ENCODE results near the gene CSH2. TPM values are rescaled to one million over a fixed set of nuclear protein-coding genes. Genes with fewer than 3 reads are reported as not detected.

The CSH2 gene
- total and polyA plus RNA-seq, 9 of the 15 experiments (the other 6 are each of a cell fraction or from before 2014, with no cell fraction given), result not detected

DNA sequence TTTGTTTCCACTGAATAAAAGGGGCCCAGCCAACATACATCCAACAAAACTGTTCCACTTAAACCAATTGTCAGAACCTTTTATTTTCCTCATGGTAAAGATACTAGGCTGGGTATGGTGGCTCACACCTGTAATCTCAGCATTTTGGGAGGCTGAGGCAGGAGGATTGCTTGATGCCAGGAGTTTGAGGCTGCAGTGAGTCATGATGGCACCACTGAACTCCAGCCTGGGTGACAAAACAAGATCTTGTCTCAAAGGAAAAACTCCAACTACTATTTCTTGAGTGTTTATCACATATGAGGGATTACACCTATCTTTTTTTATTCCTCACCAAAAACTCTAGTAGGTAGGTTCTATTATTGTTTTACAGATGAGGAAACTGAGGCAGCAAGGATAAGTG, 50.9 kb downstream of the CSH2 start:
- no peak for FAIRE-seq
- DNase-seq (ENCODE audit: extremely low read depth in 1 of 4, low spot score in 3 of 4), result no peak
- in situ Hi-C loops (cut with MboI), result no loop called here
- CTCF ChIA-PET (ENCODE audit: low intra/inter-chr PET ratio), result no interaction called here
- Histone ChIP-seq H3K4me3 (no peak overlapping the region), H2AFZ (ENCODE audit: low read depth, low read length) (no peak overlapping the region), H3K9me1 (ENCODE audit: control insufficient read depth, insufficient read depth, low read length) (no peaks in the 10 kb centered on the region), H3K27ac (ENCODE audit: extremely low read depth, low read depth, low read length) (no peak overlapping the region), H3K4me1 (replicated peaks in 1 of 2; ENCODE audit: control insufficient read depth in 2 of 2, insufficient read depth in 2 of 2, low read length in 2 of 2) (peaks cover 0 to 5% of the 10 kb centered on the region in 2 experiments; a peak in 3 of 5 replicates), H3K27me3 (ENCODE audit: control insufficient read depth in 2 of 2, insufficient read depth in 2 of 2, low read length in 2 of 2) (no peaks in the 10 kb centered on the region), H3K4me2 (ENCODE audit: insufficient read depth, low read length) (no peak overlapping the region), H3K36me3 (ENCODE audit: control insufficient read depth, insufficient read depth, low read length) (peaks cover 84% of the 10 kb centered on the region), H3K79me2 (ENCODE audit: control insufficient read depth, insufficient read depth, low read length) (peaks cover 23% of the 10 kb centered on the region), H4K20me1 (replicated peaks; ENCODE audit: control insufficient read depth, insufficient read depth, low read length) (peaks cover 6% of the 10 kb centered on the region; the same call in 1 of the 2 replicates), H3K9me3 (replicated peaks; ENCODE audit: control insufficient read depth, insufficient read depth, low read depth, low read length) (no peaks in the 10 kb centered on the region), H3K9ac (ENCODE audit: insufficient read depth in 1 of 2, low read depth in 2 of 2, low read length in 2 of 2) (no peak overlapping the region)
- POLR2A ChIA-PET, result interaction anchor here (0.5 to 2.0 kb wide), 3 partner anchors 11 to 386 kb away, joined by 4 to 5 read pairs (median 5); no protein-coding TSS in a partner anchor
- intact Hi-C loops (cut with micrococcal nuclease), result no loop called here
- no TSS peak for BruUV-seq (replicated peaks)
- TF ChIP-seq RBM25 (IDR thresholded peaks at IDR 0.05; ENCODE audit: low read depth, low read length, severe bottlenecking) (peak; percentile 3), POLR2A (conservative IDR thresholded peaks at IDR 0.05) (no peak)
- no peak for ATAC-seq

Small RNA genes within 50 kb of the gene (small RNA-seq; reads per million reads assigned to genes)
- gene AC040958.1, result not detected
- gene AC127029.1, result not detected
- gene GH1, result not detected

Other genes starting within 250 kb of the CSH2 start
Only the 7 nearest of the 15 such genes appear.
- gene PSMC5, start 46.2 kb downstream of the CSH2 start, total RNA-seq (2014; rRNA removed), result 89.2 and 115 TPM in 2 replicates
- 106 and 108 TPM in 2 replicates for gene PSMC5, start 46.2 kb downstream of the CSH2 start, total RNA-seq (2014; rRNA removed; fragmentation: Illumina TruSeq; extraction: Trizol)
- gene PSMC5, start 46.2 kb downstream of the CSH2 start, total RNA-seq (2015; rRNA removed; fragmentation: Illumina TruSeq; extraction: Trizol), result 110 and 114 TPM in 2 replicates
- 140 and 161 TPM in 2 replicates for gene PSMC5, start 46.2 kb downstream of the CSH2 start, total RNA-seq (2021)
- 138 and 200 TPM in 2 replicates for gene PSMC5, start 46.2 kb downstream of the CSH2 start, polyA plus RNA-seq (2011; rRNA removed)
- gene PSMC5, start 46.2 kb downstream of the CSH2 start, polyA plus RNA-seq (2014; fragmentation: Illumina TruSeq; extraction: Trizol), result 181 and 184 TPM in 2 replicates
- 100 to 1,000 TPM; 159 to 393 TPM for gene PSMC5, start 46.2 kb downstream of the CSH2 start, polyA plus RNA-seq (2014; fragmentation: Nextera tagmentation; extraction: Ambion mirVana)
- gene PSMC5, start 46.2 kb downstream of the CSH2 start, polyA plus RNA-seq (2014; rRNA removed), result 247 and 261 TPM in 2 replicates
- gene FTSJ3, start 46.0 kb downstream of the CSH2 start, total RNA-seq (2014; rRNA removed), result 54.9 and 65.6 TPM in 2 replicates
- gene FTSJ3, start 46.0 kb downstream of the CSH2 start, total RNA-seq (2014; rRNA removed; fragmentation: Illumina TruSeq; extraction: Trizol), result 50.1 and 54.0 TPM in 2 replicates
- gene FTSJ3, start 46.0 kb downstream of the CSH2 start, total RNA-seq (2015; rRNA removed; fragmentation: Illumina TruSeq; extraction: Trizol), result 60.7 and 62.2 TPM in 2 replicates
- gene FTSJ3, start 46.0 kb downstream of the CSH2 start, total RNA-seq (2021), result 46.1 and 51.8 TPM in 2 replicates
- gene FTSJ3, start 46.0 kb downstream of the CSH2 start, polyA plus RNA-seq (2011; rRNA removed), result 36.0 and 42.1 TPM in 2 replicates
- gene FTSJ3, start 46.0 kb downstream of the CSH2 start, polyA plus RNA-seq (2014; fragmentation: Illumina TruSeq; extraction: Trizol), result 52.6 and 56.6 TPM in 2 replicates
- 10 to 100 TPM; 18.0 to 49.3 TPM for gene FTSJ3, start 46.0 kb downstream of the CSH2 start, polyA plus RNA-seq (2014; fragmentation: Nextera tagmentation; extraction: Ambion mirVana)
- gene FTSJ3, start 46.0 kb downstream of the CSH2 start, polyA plus RNA-seq (2014; rRNA removed), result 48.5 and 52.4 TPM in 2 replicates
- 114 and 126 TPM in 2 replicates for gene SMARCD2, start 31.0 kb downstream of the CSH2 start, total RNA-seq (2014; rRNA removed)
- gene SMARCD2, start 31.0 kb downstream of the CSH2 start, total RNA-seq (2014; rRNA removed; fragmentation: Illumina TruSeq; extraction: Trizol), result 62.5 and 73.1 TPM in 2 replicates
- gene SMARCD2, start 31.0 kb downstream of the CSH2 start, total RNA-seq (2015; rRNA removed; fragmentation: Illumina TruSeq; extraction: Trizol), result 90.3 and 91.1 TPM in 2 replicates
- gene SMARCD2, start 31.0 kb downstream of the CSH2 start, total RNA-seq (2021), result 92.0 and 101 TPM in 2 replicates
- gene SMARCD2, start 31.0 kb downstream of the CSH2 start, polyA plus RNA-seq (2011; rRNA removed), result 86.3 and 101 TPM in 2 replicates
- 94.8 and 110 TPM in 2 replicates for gene SMARCD2, start 31.0 kb downstream of the CSH2 start, polyA plus RNA-seq (2014; fragmentation: Illumina TruSeq; extraction: Trizol)
- gene SMARCD2, start 31.0 kb downstream of the CSH2 start, polyA plus RNA-seq (2014; fragmentation: Nextera tagmentation; extraction: Ambion mirVana), result 1 to 10 TPM; 1.7 to 5.7 TPM
- gene SMARCD2, start 31.0 kb downstream of the CSH2 start, polyA plus RNA-seq (2014; rRNA removed), result 84.2 and 95.7 TPM in 2 replicates
- not detected in 2 replicates for gene GH2, start 8.3 kb upstream of the CSH2 start, total RNA-seq (2014; rRNA removed)
- not detected in 2 replicates for gene GH2, start 8.3 kb upstream of the CSH2 start, total RNA-seq (2014; rRNA removed; fragmentation: Illumina TruSeq; extraction: Trizol)
- not detected in 2 replicates for gene GH2, start 8.3 kb upstream of the CSH2 start, total RNA-seq (2015; rRNA removed; fragmentation: Illumina TruSeq; extraction: Trizol)
- gene GH2, start 8.3 kb upstream of the CSH2 start, total RNA-seq (2021), result not detected in 2 replicates
- not detected in 2 replicates for gene GH2, start 8.3 kb upstream of the CSH2 start, polyA plus RNA-seq (2011; rRNA removed)
- gene GH2, start 8.3 kb upstream of the CSH2 start, polyA plus RNA-seq (2014; fragmentation: Illumina TruSeq; extraction: Trizol), result not detected in 2 replicates
- not detected for gene GH2, start 8.3 kb upstream of the CSH2 start, polyA plus RNA-seq (2014; fragmentation: Nextera tagmentation; extraction: Ambion mirVana)
- gene GH2, start 8.3 kb upstream of the CSH2 start, polyA plus RNA-seq (2014; rRNA removed), result 0.18 TPM in 1 of 2 replicates, not detected in the other
- gene CSH1, start 22.9 kb upstream of the CSH2 start, total RNA-seq (2014; rRNA removed), result not detected in 2 replicates
- not detected in 2 replicates for gene CSH1, start 22.9 kb upstream of the CSH2 start, total RNA-seq (2014; rRNA removed; fragmentation: Illumina TruSeq; extraction: Trizol)
- gene CSH1, start 22.9 kb upstream of the CSH2 start, total RNA-seq (2015; rRNA removed; fragmentation: Illumina TruSeq; extraction: Trizol), result not detected in 2 replicates
- gene CSH1, start 22.9 kb upstream of the CSH2 start, total RNA-seq (2021), result not detected in 2 replicates
- gene CSH1, start 22.9 kb upstream of the CSH2 start, polyA plus RNA-seq (2011; rRNA removed), result not detected in 2 replicates
- not detected in 2 replicates for gene CSH1, start 22.9 kb upstream of the CSH2 start, polyA plus RNA-seq (2014; fragmentation: Illumina TruSeq; extraction: Trizol)
- gene CSH1, start 22.9 kb upstream of the CSH2 start, polyA plus RNA-seq (2014; fragmentation: Nextera tagmentation; extraction: Ambion mirVana), result not detected
- gene CSH1, start 22.9 kb upstream of the CSH2 start, polyA plus RNA-seq (2014; rRNA removed), result not detected in 2 replicates
- not detected in 2 replicates for gene CSHL1, start 37.6 kb upstream of the CSH2 start, total RNA-seq (2014; rRNA removed)
- gene CSHL1, start 37.6 kb upstream of the CSH2 start, total RNA-seq (2014; rRNA removed; fragmentation: Illumina TruSeq; extraction: Trizol), result not detected in 2 replicates
- gene CSHL1, start 37.6 kb upstream of the CSH2 start, total RNA-seq (2015; rRNA removed; fragmentation: Illumina TruSeq; extraction: Trizol), result not detected in 2 replicates
- gene CSHL1, start 37.6 kb upstream of the CSH2 start, total RNA-seq (2021), result not detected in 2 replicates
- gene CSHL1, start 37.6 kb upstream of the CSH2 start, polyA plus RNA-seq (2011; rRNA removed), result not detected in 2 replicates
- gene CSHL1, start 37.6 kb upstream of the CSH2 start, polyA plus RNA-seq (2014; fragmentation: Illumina TruSeq; extraction: Trizol), result not detected in 2 replicates
- not detected for gene CSHL1, start 37.6 kb upstream of the CSH2 start, polyA plus RNA-seq (2014; fragmentation: Nextera tagmentation; extraction: Ambion mirVana)
- gene CSHL1, start 37.6 kb upstream of the CSH2 start, polyA plus RNA-seq (2014; rRNA removed), result not detected in 2 replicates
- gene GH1, start 45.2 kb upstream of the CSH2 start, total RNA-seq (2014; rRNA removed), result not detected in 2 replicates
- not detected in 2 replicates for gene GH1, start 45.2 kb upstream of the CSH2 start, total RNA-seq (2014; rRNA removed; fragmentation: Illumina TruSeq; extraction: Trizol)
- not detected in 2 replicates for gene GH1, start 45.2 kb upstream of the CSH2 start, total RNA-seq (2015; rRNA removed; fragmentation: Illumina TruSeq; extraction: Trizol)
- not detected in 2 replicates for gene GH1, start 45.2 kb upstream of the CSH2 start, total RNA-seq (2021)
- gene GH1, start 45.2 kb upstream of the CSH2 start, polyA plus RNA-seq (2011; rRNA removed), result not detected in 2 replicates
- gene GH1, start 45.2 kb upstream of the CSH2 start, polyA plus RNA-seq (2014; fragmentation: Illumina TruSeq; extraction: Trizol), result not detected in 2 replicates
- gene GH1, start 45.2 kb upstream of the CSH2 start, polyA plus RNA-seq (2014; fragmentation: Nextera tagmentation; extraction: Ambion mirVana), result not detected
- not detected in 2 replicates for gene GH1, start 45.2 kb upstream of the CSH2 start, polyA plus RNA-seq (2014; rRNA removed)

Measured in K562 (cell line).